GM19328 (cell line): Measurements from ENCODE around the gene BRPF1.

Experiments
- ATAC-seq: cut with Tn5 transposase; IDR thresholded peaks from one replicate; pipeline ENCODE4 v1.9.1; 2021; ENCODE audit warnings: mild to moderate bottlenecking, moderate library complexity; ENCODE audit not compliant: unreplicated experiment

BRPF1 gene

DNA sequence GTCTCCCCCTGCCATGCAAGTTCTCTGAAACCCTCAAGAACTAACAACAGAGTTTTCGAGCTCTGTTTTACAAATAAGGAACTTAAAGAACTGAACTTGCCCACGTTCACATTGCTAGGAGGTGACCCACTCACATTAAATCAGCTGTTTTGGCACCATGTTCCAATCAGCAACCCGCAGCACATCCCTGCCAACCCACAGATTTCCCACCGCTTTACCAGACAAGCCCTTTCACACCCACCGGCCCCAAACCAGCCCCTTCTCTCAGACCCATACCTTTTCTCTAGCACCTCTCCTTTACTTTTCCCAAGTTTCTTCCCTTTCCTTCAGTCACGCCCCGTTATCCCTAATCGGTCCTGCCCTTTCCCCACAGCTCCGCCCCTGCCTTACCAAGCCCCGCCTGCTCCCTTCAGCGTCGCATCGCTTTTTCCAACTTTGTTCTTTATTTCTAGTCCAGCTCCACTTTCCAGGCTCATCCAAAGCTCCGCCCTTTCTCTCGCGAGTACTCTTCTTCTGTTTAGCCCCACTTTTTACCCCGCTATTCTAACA lies 804 bp upstream of the BRPF1 start:
- peak; percentile 23 for ATAC-seq

DNA sequence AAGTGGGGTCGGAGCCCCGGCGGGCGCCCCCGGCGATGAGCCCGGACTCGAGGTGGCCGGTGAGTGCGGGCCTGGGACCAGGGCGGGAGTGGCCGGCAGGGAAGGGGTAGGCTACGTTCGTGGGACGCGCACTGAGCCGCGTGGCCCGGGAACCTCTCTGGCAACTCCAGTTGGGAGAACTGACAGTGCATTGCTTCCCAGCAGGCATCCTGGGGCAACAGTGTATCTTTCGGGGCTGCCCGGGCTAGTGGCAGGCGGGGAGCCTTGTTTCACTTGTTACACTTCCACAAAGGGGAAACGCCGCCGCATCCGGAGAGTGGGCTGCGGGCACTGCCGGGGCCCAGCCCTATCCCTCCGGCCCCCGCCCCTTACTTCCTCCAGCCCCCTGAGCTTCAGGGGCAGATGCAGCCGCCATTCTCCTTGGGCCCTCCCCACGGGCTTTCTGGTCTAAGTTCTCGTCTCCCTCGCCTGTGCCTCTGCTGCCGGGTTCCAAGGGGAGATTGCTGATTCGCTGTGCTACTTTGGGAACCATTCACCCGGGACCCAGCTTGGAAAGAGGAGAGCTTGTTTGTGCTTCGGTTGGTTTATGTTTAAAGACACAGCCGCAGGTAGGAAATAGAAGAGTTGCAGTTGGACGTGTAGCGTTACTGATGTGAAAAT lies 675 bp downstream of the BRPF1 start:
- ATAC-seq, result no peak

DNA sequence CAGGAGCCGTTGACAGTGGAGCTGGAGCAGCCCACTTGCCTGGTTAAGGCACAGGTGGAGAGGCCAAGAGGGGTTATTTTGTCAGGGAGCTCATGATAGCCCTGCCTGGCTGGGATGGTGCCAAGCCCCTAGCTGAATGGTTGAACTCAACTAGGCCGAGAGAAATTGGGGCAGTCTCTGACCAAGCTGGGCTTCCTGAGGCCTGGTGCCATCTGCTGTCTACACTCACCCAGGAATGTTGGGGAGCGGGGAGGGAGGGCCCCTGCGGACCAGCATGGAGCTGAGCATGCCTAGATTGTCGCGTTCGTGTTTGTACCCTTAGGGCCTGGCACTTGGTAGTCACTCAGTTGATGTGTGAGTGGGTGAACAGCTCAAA lies 1.2 kb downstream of the BRPF1 start:
- ATAC-seq, result no peak

GRCh38 chr3:9736831-9737230 lies 5.3 kb downstream of the BRPF1 start:
- ATAC-seq, result no peak

DNA sequence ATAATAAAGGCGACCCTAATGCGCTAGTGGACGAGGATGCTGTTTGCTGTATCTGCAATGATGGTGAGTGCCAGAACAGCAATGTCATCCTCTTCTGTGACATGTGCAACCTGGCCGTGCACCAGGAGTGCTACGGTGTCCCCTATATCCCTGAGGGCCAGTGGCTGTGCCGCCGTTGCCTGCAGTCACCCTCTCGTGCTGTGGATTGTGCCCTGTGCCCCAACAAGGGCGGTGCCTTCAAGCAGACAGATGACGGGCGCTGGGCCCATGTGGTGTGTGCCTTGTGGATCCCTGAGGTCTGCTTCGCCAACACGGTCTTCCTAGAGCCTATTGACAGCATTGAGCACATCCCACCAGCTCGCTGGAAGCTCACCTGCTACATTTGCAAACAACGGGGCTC lies 7.6 kb downstream of the BRPF1 start:
- no peak for ATAC-seq

GRCh38 chr3:9742560-9742959 lies 11.0 kb downstream of the BRPF1 start:
- ATAC-seq, result no peak

DNA sequence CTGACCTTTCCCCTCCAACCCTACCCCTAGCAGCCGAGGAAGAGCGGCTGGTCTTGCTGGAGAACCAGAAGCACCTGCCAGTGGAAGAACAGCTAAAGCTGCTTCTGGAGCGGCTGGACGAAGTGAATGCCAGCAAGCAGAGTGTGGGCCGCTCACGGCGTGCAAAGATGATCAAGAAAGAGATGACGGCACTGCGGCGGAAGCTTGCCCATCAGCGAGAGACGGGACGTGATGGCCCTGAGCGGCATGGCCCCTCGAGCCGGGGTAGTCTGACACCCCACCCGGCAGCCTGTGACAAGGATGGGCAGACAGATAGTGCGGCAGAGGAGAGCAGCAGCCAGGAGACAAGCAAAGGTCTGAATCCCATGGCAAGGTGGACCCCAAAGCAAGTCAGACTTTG lies 12.0 kb downstream of the BRPF1 start:
- ATAC-seq, result no peak

DNA sequence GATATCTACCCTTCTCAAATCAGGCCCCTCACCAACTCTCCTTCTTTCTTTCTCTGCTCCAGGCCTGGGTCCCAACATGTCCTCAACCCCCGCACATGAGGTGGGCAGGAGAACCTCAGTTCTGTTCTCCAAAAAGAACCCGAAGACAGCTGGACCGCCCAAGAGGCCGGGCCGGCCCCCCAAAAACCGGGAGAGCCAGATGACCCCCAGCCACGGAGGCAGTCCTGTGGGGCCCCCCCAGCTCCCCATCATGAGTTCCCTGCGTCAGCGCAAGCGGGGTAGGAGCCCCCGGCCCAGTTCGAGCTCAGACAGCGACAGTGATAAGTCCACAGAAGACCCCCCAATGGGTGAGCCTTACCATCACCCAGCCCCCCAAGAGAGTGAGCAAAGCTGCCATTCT lies 12.6 kb downstream of the BRPF1 start:
- no peak for ATAC-seq

- no peak for ATAC-seq
These were observed 14.0 kb downstream of the BRPF1 start for GRCh38 chr3:9745521-9745920.

- ATAC-seq, result no peak
These were observed 14.8 kb downstream of the BRPF1 start for GRCh38 chr3:9746330-9746729.

DNA sequence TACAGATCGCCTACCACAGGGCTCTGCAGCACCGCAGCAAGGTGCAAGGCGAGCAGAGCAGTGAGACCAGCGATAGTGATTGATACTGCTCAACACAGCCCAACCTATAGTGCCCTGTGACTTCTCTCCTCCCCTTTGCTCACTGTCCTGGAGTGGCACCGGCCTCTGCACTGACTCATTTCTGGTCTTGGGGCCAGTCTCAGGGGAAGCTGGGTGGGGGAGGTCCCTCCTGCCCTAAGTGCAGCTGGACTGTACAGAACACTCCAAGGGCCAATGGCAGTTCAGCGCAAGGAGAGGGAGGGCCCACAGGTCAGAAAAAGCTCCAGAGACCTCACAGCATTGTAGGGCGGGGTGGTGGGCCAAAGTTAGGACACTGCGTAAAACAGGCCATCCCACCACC lies 15.7 kb downstream of the BRPF1 start:
- no peak for ATAC-seq

GRCh38 chr3:9748031-9748430 lies 16.5 kb downstream of the BRPF1 start:
- no peak for ATAC-seq

- ATAC-seq, result no peak
These were observed 17.7 kb downstream of the BRPF1 start for GRCh38 chr3:9749296-9749644.

- ATAC-seq, result peak; percentile 92
These were observed 18.4 kb downstream of the BRPF1 start, which contains the start of gene OGG1 for GRCh38 chr3:9749645-9750555. OGG1 (plus strand) TSS chr3:9749952; CDS start chr3:9750287, 335 bp downstream.

- ATAC-seq, result no peak
These were observed 19.2 kb downstream of the BRPF1 start for GRCh38 chr3:9750556-9751411.

- no peak for ATAC-seq
These were observed 23.1 kb downstream of the BRPF1 start for GRCh38 chr3:9754678-9755077.

DNA sequence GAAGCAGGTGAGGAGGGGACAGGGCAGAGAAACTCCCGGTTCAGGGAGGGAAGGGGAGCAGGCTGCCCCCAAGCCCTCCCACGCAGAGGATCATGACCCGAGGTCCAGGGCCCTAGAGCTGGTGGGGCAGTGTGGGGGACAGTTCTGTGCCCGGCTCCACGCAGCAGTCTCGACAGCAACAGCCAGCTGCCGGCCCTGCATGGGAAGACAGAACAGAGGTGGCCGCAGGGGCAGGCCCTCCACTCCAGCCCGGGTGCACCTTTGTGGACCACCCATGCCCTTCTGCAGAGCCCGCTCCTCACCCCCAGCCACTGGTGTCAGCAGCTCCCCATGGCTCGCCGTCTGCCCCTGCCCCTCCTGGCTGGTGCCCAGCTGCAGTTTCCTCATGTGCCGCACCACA lies 25.9 kb downstream of the BRPF1 start:
- ATAC-seq, result no peak

DNA sequence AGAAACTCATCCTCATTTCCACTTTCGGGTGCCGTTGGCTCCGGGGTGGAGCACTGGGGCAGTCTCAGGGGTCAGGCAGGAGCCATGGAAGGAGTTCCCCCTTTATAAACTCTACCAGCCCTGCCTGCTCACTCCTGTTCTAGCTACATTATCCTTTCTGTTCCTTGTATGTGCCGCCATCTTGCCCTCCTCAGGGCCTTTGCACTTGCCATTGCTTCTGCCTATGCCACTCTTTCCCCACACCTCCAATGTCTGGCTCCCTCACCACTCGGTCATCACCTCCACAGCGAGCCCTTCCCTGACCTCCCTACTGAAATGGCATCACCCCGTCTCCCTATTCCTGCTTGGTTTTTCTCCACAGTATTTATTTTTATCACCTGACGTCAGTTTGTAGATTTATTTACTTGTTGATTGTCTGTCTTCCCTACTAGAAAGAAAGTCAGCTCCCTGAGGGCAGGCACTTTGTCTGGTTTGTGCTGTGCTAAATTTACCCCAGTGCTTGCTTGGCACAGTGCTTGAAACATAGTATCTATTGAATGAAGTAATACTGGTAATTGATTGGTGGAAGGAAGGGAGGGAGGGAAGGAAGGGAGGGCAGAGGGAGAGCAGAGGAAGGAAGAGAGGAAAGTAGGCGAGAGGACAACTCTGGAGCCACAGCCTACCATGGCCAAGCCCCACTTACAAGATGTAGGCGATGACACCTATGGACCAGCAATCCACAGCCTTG lies 29.4 kb downstream of the BRPF1 start:
- ATAC-seq, result no peak

DNA sequence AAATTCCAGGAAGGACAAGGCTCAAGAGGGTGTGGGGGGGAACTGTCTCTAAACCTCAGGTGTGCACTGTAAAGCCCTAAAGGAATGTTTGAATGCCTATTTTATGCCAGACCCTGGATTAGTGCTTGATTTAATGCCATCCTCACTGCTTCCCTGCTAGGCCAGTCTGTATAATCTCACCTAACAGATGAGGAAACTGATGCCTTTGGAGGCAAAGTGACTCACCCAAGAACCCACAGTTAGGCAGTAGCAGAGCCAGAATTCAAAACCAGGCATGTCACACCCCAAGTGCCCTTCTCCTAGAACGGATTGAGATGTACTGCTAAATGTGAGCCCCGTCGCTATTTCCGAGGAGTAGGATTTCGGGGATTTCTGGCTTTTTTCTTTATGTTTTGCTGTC lies 30.4 kb downstream of the BRPF1 start:
- ATAC-seq, result no peak

DNA sequence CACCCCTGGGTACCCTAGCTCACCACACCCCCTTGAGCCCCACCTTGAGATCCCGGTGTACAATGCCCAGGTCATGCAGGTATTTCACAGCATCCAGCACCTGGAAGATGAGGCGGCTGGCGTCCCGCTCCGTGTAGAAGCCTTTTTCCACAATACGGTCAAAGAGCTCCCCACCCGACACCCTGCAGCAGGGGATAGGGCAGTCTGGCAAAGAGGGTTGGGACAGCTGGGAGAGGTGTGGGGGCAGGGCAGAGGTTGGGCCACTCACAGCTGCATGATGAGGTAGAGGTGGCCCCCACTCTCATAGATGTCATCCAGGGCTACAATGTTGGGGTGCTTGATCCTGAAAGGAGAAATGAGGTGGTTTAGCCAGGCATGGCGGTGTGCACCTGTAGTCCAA lies 31.3 kb downstream of the BRPF1 start:
- ATAC-seq, result no peak

DNA sequence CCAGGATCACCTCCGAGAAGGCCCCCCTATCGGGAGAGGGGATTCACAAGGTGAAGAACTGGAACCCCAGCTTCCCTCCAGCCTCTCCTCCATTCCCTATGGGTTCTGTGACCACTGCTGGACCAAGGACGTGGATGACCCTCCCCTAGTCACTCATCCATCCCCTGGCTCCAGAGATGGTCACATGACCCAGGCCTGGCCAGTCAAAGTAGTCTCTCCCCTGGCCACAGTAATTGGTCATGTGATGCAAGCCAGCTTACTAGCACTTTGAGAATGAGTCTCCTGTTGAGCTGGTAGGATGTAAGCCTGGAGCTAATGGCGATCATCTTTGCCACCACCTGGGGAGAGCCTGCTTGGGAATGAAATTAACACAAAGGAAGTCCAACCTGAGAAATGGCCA lies 34.3 kb downstream of the BRPF1 start:
- ATAC-seq, result no peak
